ENCODE measurements around the gene NFASC.

NFASC gene

GRCh38 chr1:205024679-205025078 lies 154.0 kb downstream of the NFASC start:
- Histone ChIP-seq H3K27me3 (ENCODE audit: control insufficient read depth, insufficient read depth, low read length) (no peaks in the 10 kb centered on the region), H3K9me3 (ENCODE audit: control insufficient read depth, insufficient read depth, low read length) (no peaks in the 10 kb centered on the region), H3K4me3 (ENCODE audit: low read length) (no peak overlapping the region), H3K36me3 (ENCODE audit: control insufficient read depth, insufficient read depth, low read length) (no peaks in the 10 kb centered on the region), H3K4me1 (ENCODE audit: control insufficient read depth, insufficient read depth, low read length) (no peaks in the 10 kb centered on the region), H3K27ac (ENCODE audit: low read length) (no peak overlapping the region)
- DNase-seq (ENCODE audit: low read depth, low spot score) = no peak
- 100% methylated on average over 1 of the region's 2 CpGs for WGBS (ENCODE audit: insufficient coverage, insufficient read length)

DNA sequence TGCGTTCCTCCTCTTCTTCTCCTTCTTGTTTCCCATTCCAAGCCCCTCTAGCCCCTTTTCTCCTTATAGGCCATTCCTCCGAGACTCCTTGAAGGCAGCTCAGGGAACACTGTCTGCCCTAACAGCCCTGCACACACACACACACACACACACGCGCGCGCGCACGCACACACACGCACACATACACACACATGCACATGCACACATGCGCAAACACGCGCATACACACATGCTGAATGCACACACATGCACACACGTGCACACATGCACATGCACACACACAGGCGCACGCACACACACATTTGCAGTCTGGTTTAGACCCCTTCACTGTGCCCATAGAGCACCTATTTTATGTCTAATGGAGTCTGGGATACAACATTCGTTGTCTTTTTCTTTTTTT lies 154.6 kb downstream of the NFASC start:
- H3K27ac ChIP-seq (ENCODE audit: low read length) = no peak overlapping the region
- no peaks in the 10 kb centered on the region for H3K9me3 ChIP-seq (ENCODE audit: control insufficient read depth, insufficient read depth, low read length)
- H3K27me3 ChIP-seq (ENCODE audit: control insufficient read depth, insufficient read depth, low read length) = no peaks in the 10 kb centered on the region
- no peaks in the 10 kb centered on the region for H3K4me1 ChIP-seq (ENCODE audit: control insufficient read depth, insufficient read depth, low read length)
- no peak overlapping the region for H3K4me3 ChIP-seq (ENCODE audit: low read length)
- H3K36me3 ChIP-seq (ENCODE audit: control insufficient read depth, insufficient read depth, low read length) = no peaks in the 10 kb centered on the region
- 100% methylated on average over 7 of the region's 16 CpGs for WGBS (ENCODE audit: insufficient coverage, insufficient read length)
- DNase-seq (ENCODE audit: low read depth, low spot score) = no peak

GRCh38 chr1:205026181-205026580 lies 155.5 kb downstream of the NFASC start:
- no peak overlapping the region for H3K4me3 ChIP-seq (ENCODE audit: low read length)
- H3K4me1 ChIP-seq (ENCODE audit: control insufficient read depth, insufficient read depth, low read length) = no peaks in the 10 kb centered on the region
- DNase-seq (ENCODE audit: low read depth, low spot score) = no peak
- no peaks in the 10 kb centered on the region for H3K36me3 ChIP-seq (ENCODE audit: control insufficient read depth, insufficient read depth, low read length)
- no peak overlapping the region for H3K27ac ChIP-seq (ENCODE audit: low read length)
- no peaks in the 10 kb centered on the region for H3K27me3 ChIP-seq (ENCODE audit: control insufficient read depth, insufficient read depth, low read length)
- WGBS (ENCODE audit: insufficient coverage, insufficient read length) = no CpG with 5 or more reads among the region's 6 CpGs
- no peaks in the 10 kb centered on the region for H3K9me3 ChIP-seq (ENCODE audit: control insufficient read depth, insufficient read depth, low read length)

GRCh38 chr1:205028390-205028789 lies 157.7 kb downstream of the NFASC start:
- no peaks in the 10 kb centered on the region for H3K27me3 ChIP-seq (ENCODE audit: control insufficient read depth, insufficient read depth, low read length)
- H3K4me3 ChIP-seq (ENCODE audit: low read length) = no peak overlapping the region
- no peaks in the 10 kb centered on the region for H3K9me3 ChIP-seq (ENCODE audit: control insufficient read depth, insufficient read depth, low read length)
- DNase-seq (ENCODE audit: low read depth, low spot score) = no peak
- no peaks in the 10 kb centered on the region for H3K4me1 ChIP-seq (ENCODE audit: control insufficient read depth, insufficient read depth, low read length)
- no CpG with 5 or more reads among the region's 7 CpGs for WGBS (ENCODE audit: insufficient coverage, insufficient read length)
- H3K27ac ChIP-seq (ENCODE audit: low read length) = no peak overlapping the region
- no peaks in the 10 kb centered on the region for H3K36me3 ChIP-seq (ENCODE audit: control insufficient read depth, insufficient read depth, low read length)

DNA sequence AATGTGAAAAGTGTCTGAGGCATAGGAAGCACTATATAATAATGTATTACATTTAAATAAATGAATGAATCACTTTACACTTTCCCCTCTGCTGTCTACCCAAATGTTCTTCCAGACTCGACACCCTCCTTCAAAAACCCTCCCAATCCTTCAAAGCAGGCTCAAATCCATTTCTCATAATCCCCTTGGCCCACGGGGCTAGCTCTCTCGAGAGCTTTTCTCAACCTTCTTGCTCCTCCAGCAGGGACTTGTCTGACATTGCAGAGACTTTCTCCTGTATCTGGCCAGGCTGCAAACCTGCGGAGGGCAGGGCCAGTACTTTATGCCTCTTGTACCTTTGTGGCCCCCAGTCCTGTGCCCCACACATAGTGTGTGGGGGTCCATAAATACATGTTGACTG lies 158.3 kb downstream of the NFASC start:
- H3K27me3 ChIP-seq (ENCODE audit: control insufficient read depth, insufficient read depth, low read length) = no peaks in the 10 kb centered on the region
- H3K9me3 ChIP-seq (ENCODE audit: control insufficient read depth, insufficient read depth, low read length) = no peaks in the 10 kb centered on the region
- no peak overlapping the region for H3K4me3 ChIP-seq (ENCODE audit: low read length)
- H3K27ac ChIP-seq (ENCODE audit: low read length) = no peak overlapping the region
- H3K4me1 ChIP-seq (ENCODE audit: control insufficient read depth, insufficient read depth, low read length) = no peaks in the 10 kb centered on the region
- no peaks in the 10 kb centered on the region for H3K36me3 ChIP-seq (ENCODE audit: control insufficient read depth, insufficient read depth, low read length)
- no CpG with 5 or more reads among the region's 4 CpGs for WGBS (ENCODE audit: insufficient coverage, insufficient read length)
- DNase-seq (ENCODE audit: low read depth, low spot score) = no peak

- Histone ChIP-seq H3K4me1 (ENCODE audit: control insufficient read depth, insufficient read depth, low read length) (no peaks in the 10 kb centered on the region), H3K36me3 (ENCODE audit: control insufficient read depth, insufficient read depth, low read length) (no peaks in the 10 kb centered on the region), H3K27me3 (ENCODE audit: control insufficient read depth, insufficient read depth, low read length) (no peaks in the 10 kb centered on the region), H3K27ac (ENCODE audit: low read length) (no peak overlapping the region), H3K9me3 (ENCODE audit: control insufficient read depth, insufficient read depth, low read length) (no peaks in the 10 kb centered on the region), H3K4me3 (ENCODE audit: low read length) (no peak overlapping the region)
- DNase-seq (ENCODE audit: low read depth, low spot score) = no peak
- no CpG with 5 or more reads among the region's 6 CpGs for WGBS (ENCODE audit: insufficient coverage, insufficient read length)
These were observed 159.6 kb downstream of the NFASC start for GRCh38 chr1:205030241-205030640.

DNA sequence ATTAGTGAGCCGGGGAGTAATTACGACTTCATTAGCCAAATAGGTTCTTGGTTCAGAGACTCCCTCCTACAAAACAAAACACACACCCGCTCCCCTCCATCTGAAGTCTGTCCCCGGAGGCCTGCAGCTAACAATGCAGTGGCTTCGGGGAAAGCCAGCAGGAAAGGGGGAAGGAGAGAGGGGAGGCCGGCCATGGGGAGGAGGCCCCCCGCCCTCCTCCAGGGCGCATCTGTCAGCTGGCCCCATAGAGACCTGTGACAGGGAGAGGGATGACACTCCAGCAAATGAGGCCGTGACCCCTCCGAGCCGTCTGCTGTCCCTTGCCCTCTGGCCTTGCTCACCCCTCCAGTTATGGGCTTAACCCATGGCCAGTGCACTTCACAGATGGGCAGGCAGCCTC lies 160.2 kb downstream of the NFASC start:
- Histone ChIP-seq H3K27ac (ENCODE audit: low read length) (no peak overlapping the region), H3K9me3 (ENCODE audit: control insufficient read depth, insufficient read depth, low read length) (no peaks in the 10 kb centered on the region), H3K4me1 (ENCODE audit: control insufficient read depth, insufficient read depth, low read length) (no peaks in the 10 kb centered on the region), H3K36me3 (ENCODE audit: control insufficient read depth, insufficient read depth, low read length) (no peaks in the 10 kb centered on the region), H3K4me3 (ENCODE audit: low read length) (no peak overlapping the region), H3K27me3 (ENCODE audit: control insufficient read depth, insufficient read depth, low read length) (no peaks in the 10 kb centered on the region)
- no peak for DNase-seq (ENCODE audit: low read depth, low spot score)
- no CpG with 5 or more reads among the region's 11 CpGs for WGBS (ENCODE audit: insufficient coverage, insufficient read length)

DNA sequence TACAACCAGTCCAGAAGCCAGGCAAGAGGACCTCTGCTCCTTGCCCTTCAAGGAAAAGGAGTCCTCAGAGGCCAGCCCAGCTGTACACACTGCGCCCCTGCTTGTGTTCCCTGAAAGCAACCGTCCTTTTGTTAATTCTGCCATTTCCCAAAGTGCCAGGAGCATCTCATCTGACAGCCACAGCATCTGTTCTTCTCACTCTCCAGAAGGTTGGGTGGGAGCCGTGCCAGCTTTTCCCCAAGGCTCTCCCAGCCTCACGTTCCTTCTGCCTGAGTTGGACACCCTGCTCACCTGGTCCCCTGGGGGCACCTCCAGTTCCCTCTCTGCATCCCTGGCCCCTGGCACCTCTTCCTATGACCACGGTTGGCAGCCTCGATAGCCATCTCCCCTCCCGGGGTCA lies 161.8 kb downstream of the NFASC start:
- no peaks in the 10 kb centered on the region for H3K27me3 ChIP-seq (ENCODE audit: control insufficient read depth, insufficient read depth, low read length)
- H3K36me3 ChIP-seq (ENCODE audit: control insufficient read depth, insufficient read depth, low read length) = no peaks in the 10 kb centered on the region
- no CpG with 5 or more reads among the region's 7 CpGs for WGBS (ENCODE audit: insufficient coverage, insufficient read length)
- no peak overlapping the region for H3K27ac ChIP-seq (ENCODE audit: low read length)
- no peak overlapping the region for H3K4me3 ChIP-seq (ENCODE audit: low read length)
- no peaks in the 10 kb centered on the region for H3K4me1 ChIP-seq (ENCODE audit: control insufficient read depth, insufficient read depth, low read length)
- H3K9me3 ChIP-seq (ENCODE audit: control insufficient read depth, insufficient read depth, low read length) = no peaks in the 10 kb centered on the region
- no peak for DNase-seq (ENCODE audit: low read depth, low spot score)

- no peak for DNase-seq (ENCODE audit: low read depth, low spot score)
- Histone ChIP-seq H3K9me3 (ENCODE audit: control insufficient read depth, insufficient read depth, low read length) (no peaks in the 10 kb centered on the region), H3K36me3 (ENCODE audit: control insufficient read depth, insufficient read depth, low read length) (no peaks in the 10 kb centered on the region), H3K27me3 (ENCODE audit: control insufficient read depth, insufficient read depth, low read length) (peaks cover 5% of the 10 kb centered on the region; the same call in 1 of the 2 replicates), H3K4me3 (ENCODE audit: low read length) (no peak overlapping the region), H3K4me1 (ENCODE audit: control insufficient read depth, insufficient read depth, low read length) (no peaks in the 10 kb centered on the region), H3K27ac (ENCODE audit: low read length) (no peak overlapping the region)
- no CpG with 5 or more reads among the region's 9 CpGs for WGBS (ENCODE audit: insufficient coverage, insufficient read length)
These were observed 166.9 kb downstream of the NFASC start for GRCh38 chr1:205037539-205037938.

DNA sequence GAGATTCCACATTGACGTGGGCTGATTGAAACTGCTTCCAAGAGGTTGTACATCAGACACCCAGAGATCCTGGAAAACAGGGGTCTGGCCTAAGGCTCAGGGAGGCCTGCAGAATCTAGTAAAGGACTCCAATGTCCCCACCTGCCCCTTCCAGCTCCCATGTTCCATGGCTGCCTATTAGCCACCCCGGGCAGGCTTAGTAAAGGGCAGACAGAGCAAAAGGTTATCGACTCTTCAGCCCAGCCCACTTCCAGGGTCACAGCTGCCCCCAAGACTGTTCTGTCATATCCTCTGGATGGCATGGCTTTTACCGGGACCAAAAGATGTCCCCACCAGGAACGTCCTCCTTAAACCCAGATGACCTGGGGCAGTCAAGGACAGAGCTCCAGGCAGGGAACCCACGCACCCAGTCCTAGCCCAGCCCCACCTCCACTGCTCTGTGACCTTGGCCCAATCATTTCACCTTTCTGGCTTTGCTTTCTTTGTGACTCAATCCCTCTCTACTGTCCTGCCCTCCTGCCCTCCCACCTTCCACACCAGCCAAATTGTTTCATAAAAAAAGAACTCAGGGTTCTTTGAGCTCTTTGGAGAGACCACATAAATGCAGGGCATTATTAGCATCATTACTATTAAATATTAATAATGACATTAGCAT lies 167.6 kb downstream of the NFASC start:
- Histone ChIP-seq H3K9me3 (ENCODE audit: control insufficient read depth, insufficient read depth, low read length) (no peaks in the 10 kb centered on the region), H3K27ac (ENCODE audit: low read length) (no peak overlapping the region), H3K4me3 (ENCODE audit: low read length) (no peak overlapping the region), H3K36me3 (ENCODE audit: control insufficient read depth, insufficient read depth, low read length) (no peaks in the 10 kb centered on the region), H3K27me3 (ENCODE audit: control insufficient read depth, insufficient read depth, low read length) (peaks cover 6% of the 10 kb centered on the region; the same call in 1 of the 2 replicates), H3K4me1 (ENCODE audit: control insufficient read depth, insufficient read depth, low read length) (no peaks in the 10 kb centered on the region)
- DNase-seq (ENCODE audit: low read depth, low spot score) = no peak
- WGBS (ENCODE audit: insufficient coverage, insufficient read length) = no CpG with 5 or more reads among the region's 6 CpGs

GRCh38 chr1:205041001-205041715 lies 170.5 kb downstream of the NFASC start:
- H3K9me3 ChIP-seq (ENCODE audit: control insufficient read depth, insufficient read depth, low read length) = no peaks in the 10 kb centered on the region
- DNase-seq (ENCODE audit: low read depth, low spot score) = no peak
- H3K36me3 ChIP-seq (ENCODE audit: control insufficient read depth, insufficient read depth, low read length) = no peaks in the 10 kb centered on the region
- WGBS (ENCODE audit: insufficient coverage, insufficient read length) = no CpG with 5 or more reads among the region's 4 CpGs
- H3K4me1 ChIP-seq (ENCODE audit: control insufficient read depth, insufficient read depth, low read length) = peaks cover 22% of the 10 kb centered on the region
- no peak overlapping the region for H3K4me3 ChIP-seq (ENCODE audit: low read length)
- H3K27ac ChIP-seq (ENCODE audit: low read length) = no peak overlapping the region
- H3K27me3 ChIP-seq (ENCODE audit: control insufficient read depth, insufficient read depth, low read length) = peaks cover 6% of the 10 kb centered on the region; the same call in 1 of the 2 replicates
